Glutamatergic neuron (in vitro differentiated cells): ENCODE results near the gene TIPARP. TPM values are rescaled to one million over a fixed set of nuclear protein-coding genes. Genes with fewer than 3 reads are reported as not detected.

Experiments
- DNase-seq: peaks from one replicate; pipeline ENCODE4 v3.0.0; 2022
- H3K27ac Mint-ChIP-seq: one replicate; pipeline ENCODE4 v1.8.0; 2020; ENCODE audit warnings: mild to moderate bottlenecking, mixed read lengths, inconsistent platforms; ENCODE audit not compliant: unreplicated experiment
- H3K27me3 Mint-ChIP-seq: one replicate; pipeline ENCODE4 v1.8.0; 2020; ENCODE audit warnings: mild to moderate bottlenecking, moderate library complexity, mixed read lengths, inconsistent platforms; ENCODE audit not compliant: unreplicated experiment
- H3K36me3 Mint-ChIP-seq: one replicate; pipeline ENCODE4 v1.8.0; 2020; ENCODE audit warnings: mild to moderate bottlenecking, mixed read lengths, inconsistent platforms; ENCODE audit not compliant: unreplicated experiment
- H3K4me1 Mint-ChIP-seq: one replicate; pipeline ENCODE4 v1.8.0; 2020; ENCODE audit warnings: mild to moderate bottlenecking, low read depth, mixed read lengths, inconsistent platforms; ENCODE audit not compliant: unreplicated experiment
- H3K4me3 Mint-ChIP-seq: one replicate; pipeline ENCODE4 v1.8.0; 2020; ENCODE audit warnings: mild to moderate bottlenecking, mixed read lengths, inconsistent platforms; ENCODE audit not compliant: unreplicated experiment
- H3K9me3 Mint-ChIP-seq: one replicate; pipeline ENCODE4 v1.8.0; 2020; ENCODE audit warnings: mild to moderate bottlenecking, moderate library complexity, mixed read lengths, inconsistent platforms; ENCODE audit not compliant: unreplicated experiment
- total RNA-seq: library from RNA; stranded (reverse); fragmentation: NEBNext Ultra II Directional; extraction: Animal tissue kit (Norgen Biotek cat#: 25700); gene quantifications from one replicate; pipeline ENCODE4 v1.2.1, GENCODE V29; 2021; ENCODE audit not compliant: unreplicated experiment
- TF ChIP-seq, protein P1 (sequence below): fragments of 200-600 bp; sonication (generic); IDR thresholded peaks from one replicate; pipeline ENCODE4 v1.5.0; 2021; ENCODE audit not compliant: partially characterized antibody, unreplicated experiment

TIPARP gene
- total RNA-seq, 1 donor from 2014 or later, result 9.5 TPM

DNA sequence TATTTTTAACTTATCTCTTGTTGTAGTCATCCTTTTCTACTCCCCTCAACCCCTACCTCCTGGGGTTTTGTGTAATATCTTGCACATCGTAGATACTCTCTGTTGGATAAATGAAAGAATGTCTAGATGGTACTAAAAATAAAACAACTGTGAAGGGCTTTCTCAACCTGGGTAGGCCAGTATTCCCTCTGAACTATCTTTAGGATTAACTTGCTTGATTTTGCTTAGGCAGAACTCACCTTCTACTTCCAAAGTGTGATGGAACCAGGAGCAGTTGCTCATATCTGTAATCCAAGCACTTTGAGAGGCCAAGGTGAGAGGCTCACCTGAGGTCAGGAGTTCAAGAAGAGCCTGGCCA, 32.8 kb upstream of the TIPARP start:
- H3K36me3 Mint-ChIP-seq, result no peaks in the 10 kb centered on the region
- H3K27ac Mint-ChIP-seq, result no peak overlapping the region
- DNase-seq, result no peak
- no peak overlapping the region for H3K4me3 Mint-ChIP-seq
- H3K4me1 Mint-ChIP-seq, result peaks cover 2% of the 10 kb centered on the region
- H3K27me3 Mint-ChIP-seq, result no peaks in the 10 kb centered on the region
- no peaks in the 10 kb centered on the region for H3K9me3 Mint-ChIP-seq
- TF ChIP-seq, protein P1, sequence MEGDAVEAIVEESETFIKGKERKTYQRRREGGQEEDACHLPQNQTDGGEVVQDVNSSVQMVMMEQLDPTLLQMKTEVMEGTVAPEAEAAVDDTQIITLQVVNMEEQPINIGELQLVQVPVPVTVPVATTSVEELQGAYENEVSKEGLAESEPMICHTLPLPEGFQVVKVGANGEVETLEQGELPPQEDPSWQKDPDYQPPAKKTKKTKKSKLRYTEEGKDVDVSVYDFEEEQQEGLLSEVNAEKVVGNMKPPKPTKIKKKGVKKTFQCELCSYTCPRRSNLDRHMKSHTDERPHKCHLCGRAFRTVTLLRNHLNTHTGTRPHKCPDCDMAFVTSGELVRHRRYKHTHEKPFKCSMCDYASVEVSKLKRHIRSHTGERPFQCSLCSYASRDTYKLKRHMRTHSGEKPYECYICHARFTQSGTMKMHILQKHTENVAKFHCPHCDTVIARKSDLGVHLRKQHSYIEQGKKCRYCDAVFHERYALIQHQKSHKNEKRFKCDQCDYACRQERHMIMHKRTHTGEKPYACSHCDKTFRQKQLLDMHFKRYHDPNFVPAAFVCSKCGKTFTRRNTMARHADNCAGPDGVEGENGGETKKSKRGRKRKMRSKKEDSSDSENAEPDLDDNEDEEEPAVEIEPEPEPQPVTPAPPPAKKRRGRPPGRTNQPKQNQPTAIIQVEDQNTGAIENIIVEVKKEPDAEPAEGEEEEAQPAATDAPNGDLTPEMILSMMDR, result no peak

GRCh38 chr3:156642750-156643728, 31.4 kb upstream of the TIPARP start:
- H3K9me3 Mint-ChIP-seq, result no peaks in the 10 kb centered on the region
- peaks cover 2% of the 10 kb centered on the region for H3K4me1 Mint-ChIP-seq
- no peak overlapping the region for H3K4me3 Mint-ChIP-seq
- H3K27ac Mint-ChIP-seq, result no peak overlapping the region
- no peaks in the 10 kb centered on the region for H3K27me3 Mint-ChIP-seq
- DNase-seq, result no peak
- H3K36me3 Mint-ChIP-seq, result no peaks in the 10 kb centered on the region
- TF ChIP-seq, protein P1, result no peak

DNA sequence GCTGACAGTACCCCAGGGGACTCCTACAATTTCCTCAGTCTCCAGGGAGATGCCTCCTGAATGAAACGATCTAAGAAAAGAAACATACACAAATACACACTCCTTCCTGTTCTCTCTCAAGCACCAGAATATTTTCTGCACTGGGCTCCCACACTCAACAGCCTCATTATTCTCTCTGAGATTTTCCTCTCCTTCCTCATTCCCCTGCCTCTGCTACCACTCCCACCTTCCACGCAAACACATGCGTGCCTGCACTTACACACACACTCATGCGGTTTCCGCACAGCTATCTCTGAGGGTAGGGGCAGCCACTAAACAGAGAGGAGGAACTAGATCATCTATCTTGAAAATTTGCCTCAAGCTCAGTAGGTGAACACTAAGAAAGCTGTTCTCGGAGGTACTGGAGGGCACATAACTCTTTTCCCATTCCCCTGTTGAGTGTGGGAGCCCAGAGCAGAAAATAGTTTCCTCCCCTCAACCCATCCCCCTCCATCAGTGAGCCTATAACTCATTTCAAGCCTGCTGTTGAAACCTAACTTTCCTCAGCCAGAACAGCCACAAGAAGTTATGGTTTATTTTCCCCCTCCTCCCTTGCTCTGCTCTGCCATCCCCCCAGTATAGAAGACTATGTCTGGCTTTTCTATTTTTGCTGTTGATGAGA, 30.5 kb upstream of the TIPARP start:
- TF ChIP-seq, protein P1, result no peak
- no peaks in the 10 kb centered on the region for H3K36me3 Mint-ChIP-seq

DNA sequence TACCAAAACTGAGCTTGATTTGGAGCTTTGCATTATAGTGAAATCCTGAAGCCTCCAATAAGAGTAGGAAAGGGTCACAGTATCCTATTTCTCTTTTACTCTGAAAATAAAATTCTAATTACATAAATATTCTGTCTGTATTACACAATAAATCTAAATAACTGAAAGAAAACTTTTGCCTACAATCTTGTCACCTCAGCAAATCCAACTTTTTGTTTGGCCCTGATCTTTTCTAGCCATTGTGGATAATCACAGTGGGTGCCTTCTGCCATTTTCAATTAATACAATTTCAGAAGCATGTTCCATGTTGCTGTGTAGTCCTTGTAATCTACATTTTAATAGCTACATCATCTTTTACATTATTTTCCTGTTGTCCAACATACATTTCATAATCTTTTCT, 29.4 kb upstream of the TIPARP start:
- H3K4me3 Mint-ChIP-seq, result no peak overlapping the region
- TF ChIP-seq, protein P1, result no peak
- no peaks in the 10 kb centered on the region for H3K27me3 Mint-ChIP-seq
- DNase-seq, result no peak
- peaks cover 2% of the 10 kb centered on the region for H3K4me1 Mint-ChIP-seq
- no peaks in the 10 kb centered on the region for H3K9me3 Mint-ChIP-seq
- H3K27ac Mint-ChIP-seq, result no peak overlapping the region
- H3K36me3 Mint-ChIP-seq, result no peaks in the 10 kb centered on the region

More for the DNA sequence above, 30.5 kb upstream of the TIPARP start:
- peaks cover 2% of the 10 kb centered on the region for H3K4me1 Mint-ChIP-seq
- DNase-seq, result no peak
- H3K9me3 Mint-ChIP-seq, result no peaks in the 10 kb centered on the region
- no peak overlapping the region for H3K27ac Mint-ChIP-seq
- H3K27me3 Mint-ChIP-seq, result no peaks in the 10 kb centered on the region
- no peak overlapping the region for H3K4me3 Mint-ChIP-seq

- Mint-ChIP-seq H3K4me3 (no peak overlapping the region), H3K27ac (no peak overlapping the region), H3K9me3 (no peaks in the 10 kb centered on the region), H3K27me3 (no peaks in the 10 kb centered on the region), H3K4me1 (peaks cover 2% of the 10 kb centered on the region), H3K36me3 (no peaks in the 10 kb centered on the region)
- TF ChIP-seq, protein P1, result no peak
- DNase-seq, result no peak
These were observed 27.4 kb upstream of the TIPARP start for GRCh38 chr3:156646958-156647357.
